GM12875 (cell line): ENCODE results near the gene BTBD16.

Experiments
- H3K4me3 ChIP-seq: one replicate; pipeline ENCODE4 v1.5.1; 2011; ENCODE audit warnings: low read depth, low read length, control low read depth
- CTCF ChIP-seq: IDR thresholded peaks from 2 replicates; pipeline ENCODE4 v1.5.1; 2011; ENCODE audit warnings: low read depth, mild to moderate bottlenecking, control low read depth, inconsistent platforms, low read length, moderate library complexity, borderline replicate concordance; ENCODE audit not compliant: insufficient read depth

The BTBD16 gene

DNA sequence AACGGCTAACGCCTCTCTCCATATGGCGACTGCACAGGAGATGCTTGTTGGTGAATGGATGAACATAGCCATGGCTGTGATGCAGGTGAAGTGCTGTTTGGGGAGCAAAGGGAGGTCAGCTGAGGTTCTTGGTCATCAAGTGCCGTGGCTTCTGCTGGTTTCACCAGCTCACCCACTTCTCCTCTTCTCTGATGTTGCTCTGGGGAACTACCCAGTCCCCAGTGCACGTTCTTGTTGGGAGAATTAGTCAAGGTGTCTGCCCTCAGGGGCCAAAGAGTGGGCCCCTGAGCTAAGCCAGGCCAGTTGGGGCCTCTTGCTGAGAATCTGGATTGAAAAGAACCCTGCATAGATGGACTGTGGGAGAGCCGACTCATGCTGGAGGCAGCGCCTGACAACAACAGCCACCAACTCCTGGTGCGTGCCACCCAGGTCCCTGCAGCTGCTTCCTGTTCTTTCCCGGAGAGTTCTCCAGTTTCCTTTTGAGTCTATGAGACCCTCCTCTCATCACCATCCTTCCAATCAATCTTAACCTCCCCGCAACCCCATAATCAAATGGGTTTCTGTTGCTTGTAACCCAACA, 3.0 kb downstream of the BTBD16 start:
- no peak for TF ChIP-seq CTCF
- H3K4me3 ChIP-seq = no peak overlapping the region

GRCh38 chr10:122276611-122277208, 5.6 kb downstream of the BTBD16 start:
- TF ChIP-seq CTCF = no peak

DNA sequence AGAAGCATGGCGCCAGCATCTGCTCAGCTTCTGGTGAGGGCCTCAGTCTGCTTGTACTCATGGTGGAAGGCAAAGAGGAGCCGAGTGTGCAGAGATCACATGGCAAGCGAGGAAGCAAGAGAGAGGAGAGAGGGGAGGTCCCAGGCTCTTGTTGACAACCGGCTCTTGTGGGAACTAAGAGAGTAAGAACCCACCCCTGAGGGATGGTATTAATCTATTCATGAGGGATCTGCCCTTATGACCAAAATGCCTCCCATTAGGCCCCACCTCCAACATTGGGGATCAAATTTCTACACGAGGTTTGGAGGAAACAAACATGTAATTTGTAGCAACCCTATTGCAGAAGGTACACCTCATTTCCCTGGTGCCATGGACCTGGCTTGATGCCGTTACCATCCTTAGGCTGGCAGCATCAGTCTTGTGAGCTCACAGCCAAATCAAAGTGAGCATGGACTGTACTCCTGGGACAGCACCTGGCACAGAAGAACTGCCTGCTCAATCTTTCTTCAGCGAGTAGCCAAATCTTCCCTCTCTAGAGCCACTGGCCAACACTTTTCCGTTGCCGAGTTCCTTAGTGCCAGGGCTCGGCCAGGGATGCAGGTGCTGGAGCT, 6.5 kb downstream of the BTBD16 start:
- H3K4me3 ChIP-seq = no peak overlapping the region
- no peak for TF ChIP-seq CTCF

More at GRCh38 chr10:122276611-122277208, 5.6 kb downstream of the BTBD16 start:
- no peak overlapping the region for H3K4me3 ChIP-seq

GRCh38 chr10:122279725-122280141, 8.6 kb downstream of the BTBD16 start:
- no peak overlapping the region for H3K4me3 ChIP-seq
- peak; percentile 68; the same call in 1 of the 2 replicates for TF ChIP-seq CTCF

DNA sequence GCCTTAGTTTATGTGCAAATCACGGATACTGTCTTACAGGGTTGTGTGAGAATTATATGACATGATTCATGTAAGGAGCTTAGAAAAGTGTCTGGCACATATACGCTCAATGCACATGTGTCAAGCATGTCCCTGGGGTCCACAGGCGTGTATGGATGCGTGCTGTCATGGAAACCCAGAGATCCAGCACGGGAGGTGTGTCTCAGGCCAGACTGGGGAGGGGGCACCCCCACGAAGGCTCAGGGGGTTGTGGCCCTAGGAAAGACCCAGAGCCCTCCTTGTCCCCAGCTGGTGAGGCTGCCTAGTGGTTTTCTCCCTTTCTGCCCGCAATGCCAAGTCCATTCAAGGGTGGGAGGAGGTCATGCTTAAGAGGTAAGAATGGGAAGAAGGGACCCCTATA, 9.1 kb downstream of the BTBD16 start:
- TF ChIP-seq CTCF = no peak
- no peak overlapping the region for H3K4me3 ChIP-seq

DNA sequence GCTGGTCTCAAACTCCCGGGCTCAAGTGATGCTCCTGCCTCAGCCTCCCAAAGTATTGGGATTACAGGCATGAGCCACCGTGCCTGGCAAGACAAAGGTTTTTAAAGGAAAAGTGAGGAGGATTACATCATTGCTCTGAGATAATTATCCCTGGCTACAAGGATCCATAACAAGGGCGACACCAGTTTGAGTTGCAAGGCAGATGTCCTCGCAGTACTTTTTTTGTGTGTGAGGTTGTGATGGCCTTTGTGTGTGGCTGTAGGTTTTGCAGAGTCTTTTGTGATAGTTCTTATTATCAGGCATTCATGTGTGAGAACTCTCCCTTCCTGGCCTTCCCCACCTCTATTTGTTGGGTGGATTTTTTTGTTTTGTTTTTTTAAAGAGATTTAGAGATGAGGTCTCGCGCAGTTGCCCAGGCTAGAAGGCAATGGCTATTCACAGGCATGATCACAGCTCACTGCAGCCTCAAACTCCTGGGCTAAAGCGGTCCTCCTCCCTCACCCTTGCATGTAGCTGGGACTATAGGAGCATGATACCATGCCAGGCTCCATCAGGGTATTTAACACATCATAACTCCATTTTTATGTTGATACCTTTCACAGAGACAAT, 10.0 kb downstream of the BTBD16 start:
- TF ChIP-seq CTCF = no peak
- no peak overlapping the region for H3K4me3 ChIP-seq

DNA sequence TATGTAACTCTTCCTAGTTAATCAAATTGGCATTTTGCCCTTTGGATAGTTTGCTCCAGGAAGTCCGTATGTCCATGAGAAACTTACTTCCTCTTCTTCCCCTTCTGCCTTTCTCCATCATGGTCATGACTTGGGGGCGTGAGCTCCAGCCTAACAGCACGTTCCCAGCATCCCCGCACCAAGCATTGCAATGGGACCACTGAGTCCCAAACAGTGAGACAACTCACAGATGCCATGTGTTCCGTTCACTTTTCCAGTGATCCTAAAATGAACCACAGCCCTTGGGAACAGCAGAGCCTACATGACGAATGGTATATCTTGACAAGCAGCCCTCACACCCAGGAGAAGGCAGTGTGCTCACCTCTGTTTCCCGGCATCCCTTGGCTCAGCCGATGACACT, 10.7 kb downstream of the BTBD16 start:
- H3K4me3 ChIP-seq = no peak overlapping the region
- no peak for TF ChIP-seq CTCF
